ENCODE results near the gene CACNA1G. TPM values are rescaled to one million over a fixed set of nuclear protein-coding genes. Genes with fewer than 3 reads are reported as not detected.

CACNA1G gene
- total RNA-seq, 1 donor from 2014 or later = 0.07 TPM

- peaks cover 18% of the 10 kb centered on the region for H3K4me1 Mint-ChIP-seq
- H3K27ac Mint-ChIP-seq = no peak overlapping the region
- peaks cover 28% of the 10 kb centered on the region for H3K27me3 Mint-ChIP-seq
- H3K4me3 Mint-ChIP-seq = no peak overlapping the region
- ATAC-seq (ENCODE audit: low read depth) = no peak
- no peaks in the 10 kb centered on the region for H3K36me3 Mint-ChIP-seq (ENCODE audit: low read depth)
- intact Hi-C loops (cut with micrococcal nuclease) = no loop called here
- CTCF ChIA-PET = no interaction called here
- TF ChIP-seq, protein P1, sequence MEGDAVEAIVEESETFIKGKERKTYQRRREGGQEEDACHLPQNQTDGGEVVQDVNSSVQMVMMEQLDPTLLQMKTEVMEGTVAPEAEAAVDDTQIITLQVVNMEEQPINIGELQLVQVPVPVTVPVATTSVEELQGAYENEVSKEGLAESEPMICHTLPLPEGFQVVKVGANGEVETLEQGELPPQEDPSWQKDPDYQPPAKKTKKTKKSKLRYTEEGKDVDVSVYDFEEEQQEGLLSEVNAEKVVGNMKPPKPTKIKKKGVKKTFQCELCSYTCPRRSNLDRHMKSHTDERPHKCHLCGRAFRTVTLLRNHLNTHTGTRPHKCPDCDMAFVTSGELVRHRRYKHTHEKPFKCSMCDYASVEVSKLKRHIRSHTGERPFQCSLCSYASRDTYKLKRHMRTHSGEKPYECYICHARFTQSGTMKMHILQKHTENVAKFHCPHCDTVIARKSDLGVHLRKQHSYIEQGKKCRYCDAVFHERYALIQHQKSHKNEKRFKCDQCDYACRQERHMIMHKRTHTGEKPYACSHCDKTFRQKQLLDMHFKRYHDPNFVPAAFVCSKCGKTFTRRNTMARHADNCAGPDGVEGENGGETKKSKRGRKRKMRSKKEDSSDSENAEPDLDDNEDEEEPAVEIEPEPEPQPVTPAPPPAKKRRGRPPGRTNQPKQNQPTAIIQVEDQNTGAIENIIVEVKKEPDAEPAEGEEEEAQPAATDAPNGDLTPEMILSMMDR (IDR thresholded peaks at IDR 0.05) = no peak
- POLR2A ChIA-PET = interaction anchor here (0.5 kb wide), 1 partner anchor 179 kb away, joined by 3 read pairs; no protein-coding TSS in a partner anchor
- no peak for DNase-seq
- no peaks in the 10 kb centered on the region for H3K9me3 Mint-ChIP-seq
These were observed 22.6 kb upstream of the CACNA1G start for GRCh38 chr17:50537721-50538548.

DNA sequence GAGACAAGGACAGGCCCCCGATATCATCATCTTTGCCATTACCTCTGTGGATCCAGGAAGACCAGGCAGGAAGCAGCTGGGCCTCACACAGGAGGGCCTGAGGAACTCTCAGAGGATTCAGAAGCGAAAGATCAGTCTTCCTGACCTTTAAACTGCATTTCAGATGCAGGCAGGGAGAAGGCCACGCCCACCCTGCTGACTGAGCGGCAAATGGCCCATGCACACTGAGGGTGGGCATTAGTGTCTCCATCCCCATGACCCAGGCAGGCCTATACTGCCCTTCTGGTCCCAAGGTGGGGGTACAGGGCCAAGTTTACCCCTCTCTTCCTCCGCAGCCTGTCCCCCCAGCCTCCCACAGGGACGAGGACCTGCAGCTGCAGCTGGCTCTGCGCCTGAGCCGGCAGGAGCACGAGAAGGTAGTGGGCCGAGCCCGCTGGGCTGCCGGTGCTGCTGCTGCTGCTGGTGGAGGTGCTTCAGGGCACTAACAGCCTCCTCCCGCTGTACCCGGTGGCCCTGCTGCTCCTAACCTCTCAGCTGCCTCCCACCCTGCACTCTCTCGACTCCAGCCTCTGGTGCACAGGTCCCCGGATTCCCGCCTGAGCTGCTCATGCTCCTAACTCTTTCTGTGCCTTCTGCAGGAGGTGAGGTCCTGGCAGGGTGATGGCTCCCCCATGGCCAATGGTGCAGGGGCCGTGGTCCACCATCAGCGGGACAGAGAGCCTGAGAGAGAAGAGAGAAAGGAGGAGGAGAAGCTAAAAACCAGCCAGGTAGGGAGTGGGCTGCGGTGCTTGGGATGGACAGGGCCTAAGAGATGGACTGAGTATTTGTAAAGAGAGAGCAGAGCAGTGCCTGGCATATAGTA lies 21.7 kb upstream of the CACNA1G start:
- ATAC-seq (ENCODE audit: low read depth) (no peak), DNase-seq (no peak)
- no peak overlapping the region for H3K27ac Mint-ChIP-seq
- intact Hi-C loops (cut with micrococcal nuclease) = no loop called here
- CTCF ChIA-PET = no interaction called here
- peaks cover 23% of the 10 kb centered on the region for H3K27me3 Mint-ChIP-seq
- no peaks in the 10 kb centered on the region for H3K36me3 Mint-ChIP-seq (ENCODE audit: low read depth)
- H3K9me3 Mint-ChIP-seq = no peaks in the 10 kb centered on the region
- no peak overlapping the region for H3K4me3 Mint-ChIP-seq
- TF ChIP-seq, protein P1 (IDR thresholded peaks at IDR 0.05) = no peak
- POLR2A ChIA-PET = interaction anchor here (0.5 kb wide), 1 partner anchor 178 kb away, joined by 3 read pairs; no protein-coding TSS in a partner anchor
- peaks cover 11% of the 10 kb centered on the region for H3K4me1 Mint-ChIP-seq

- Mint-ChIP-seq H3K27ac (no peak overlapping the region), H3K9me3 (no peaks in the 10 kb centered on the region), H3K4me3 (no peak overlapping the region), H3K27me3 (peaks cover 18% of the 10 kb centered on the region), H3K4me1 (peaks cover 8% of the 10 kb centered on the region), H3K36me3 (ENCODE audit: low read depth) (no peaks in the 10 kb centered on the region)
- no peak for DNase-seq
- CTCF ChIA-PET = no interaction called here
- intact Hi-C loops (cut with micrococcal nuclease) = loop anchor here (10.0 kb wide), 1 partner anchor 515 kb away; no protein-coding TSS in a partner anchor
- ATAC-seq (ENCODE audit: low read depth) = no peak
- TF ChIP-seq, protein P1 (IDR thresholded peaks at IDR 0.05) = no peak
- POLR2A ChIA-PET = no interaction called here
These were observed 20.6 kb upstream of the CACNA1G start for GRCh38 chr17:50539762-50540559.

- TF ChIP-seq, protein P1 (IDR thresholded peaks at IDR 0.05) = no peak
- ATAC-seq (ENCODE audit: low read depth) (no peak), DNase-seq (no peak)
- peaks cover 8% of the 10 kb centered on the region for H3K4me1 Mint-ChIP-seq
- H3K9me3 Mint-ChIP-seq = no peaks in the 10 kb centered on the region
- intact Hi-C loops (cut with micrococcal nuclease) = loop anchor here (1.0 to 10.0 kb wide), 2 partner anchors 58 to 514 kb away; no protein-coding TSS in a partner anchor
- no peak overlapping the region for H3K4me3 Mint-ChIP-seq
- H3K27me3 Mint-ChIP-seq = peaks cover 11% of the 10 kb centered on the region
- POLR2A ChIA-PET = interaction anchor here (0.5 to 2.3 kb wide), 4 partner anchors 79 to 325 kb away, joined by 3 to 11 read pairs (median 6); partner anchors contain the start of genes LRRC59 and TOB1
- CTCF ChIA-PET = interaction anchor here (1.3 kb wide), 1 partner anchor 14 kb away, joined by 3 read pairs; no protein-coding TSS in a partner anchor
- no peaks in the 10 kb centered on the region for H3K36me3 Mint-ChIP-seq (ENCODE audit: low read depth)
- H3K27ac Mint-ChIP-seq = no peak overlapping the region
These were observed 19.7 kb upstream of the CACNA1G start for GRCh38 chr17:50540560-50541401.

All from activated B cell treated with CpG ODN at 0.5 μM for 24 hours (primary cell).